ENCODE results near the gene DIAPH2. TPM values are rescaled to one million over a fixed set of nuclear protein-coding genes. Genes with fewer than 3 reads are reported as not detected.

The DIAPH2 gene
- total RNA-seq, 2 donors from 2014 or later, result 21.5 to 51.8 TPM

- peaks cover 2% of the 10 kb centered on the region for H3K36me3 Mint-ChIP-seq (ENCODE audit: low read depth)
- WGBS, 2 experiments (ENCODE audit: insufficient coverage in 1 of 2, insufficient read length in 1 of 2), result 100% methylated on average over 2 of the region's 2 CpGs; no CpG with 5 or more reads in 1 of the 2 experiments
Measured at GRCh38 chrX:97628326-97628725, 943.7 kb downstream of the DIAPH2 start.

GRCh38 chrX:97628807-97629596 is 944.4 kb downstream of the DIAPH2 start:
- no peaks in the 10 kb centered on the region for H3K36me3 ChIP-seq (ENCODE audit: control insufficient read depth, insufficient read depth, low read length)
- H3K27ac ChIP-seq (ENCODE audit: low read depth, low read length), result no peak overlapping the region
- Mint-ChIP-seq H3K27ac (no peak overlapping the region), H3K27me3 (ENCODE audit: insufficient read depth) (no peaks in the 10 kb centered on the region), H3K4me3 (no peak overlapping the region), H3K4me1 (no peaks in the 10 kb centered on the region), H3K36me3 (ENCODE audit: low read depth) (peaks cover 2% of the 10 kb centered on the region), H3K9me3 (peaks cover 3% of the 10 kb centered on the region)
- DNase-seq, result no peak
- TF ChIP-seq, protein P1, sequence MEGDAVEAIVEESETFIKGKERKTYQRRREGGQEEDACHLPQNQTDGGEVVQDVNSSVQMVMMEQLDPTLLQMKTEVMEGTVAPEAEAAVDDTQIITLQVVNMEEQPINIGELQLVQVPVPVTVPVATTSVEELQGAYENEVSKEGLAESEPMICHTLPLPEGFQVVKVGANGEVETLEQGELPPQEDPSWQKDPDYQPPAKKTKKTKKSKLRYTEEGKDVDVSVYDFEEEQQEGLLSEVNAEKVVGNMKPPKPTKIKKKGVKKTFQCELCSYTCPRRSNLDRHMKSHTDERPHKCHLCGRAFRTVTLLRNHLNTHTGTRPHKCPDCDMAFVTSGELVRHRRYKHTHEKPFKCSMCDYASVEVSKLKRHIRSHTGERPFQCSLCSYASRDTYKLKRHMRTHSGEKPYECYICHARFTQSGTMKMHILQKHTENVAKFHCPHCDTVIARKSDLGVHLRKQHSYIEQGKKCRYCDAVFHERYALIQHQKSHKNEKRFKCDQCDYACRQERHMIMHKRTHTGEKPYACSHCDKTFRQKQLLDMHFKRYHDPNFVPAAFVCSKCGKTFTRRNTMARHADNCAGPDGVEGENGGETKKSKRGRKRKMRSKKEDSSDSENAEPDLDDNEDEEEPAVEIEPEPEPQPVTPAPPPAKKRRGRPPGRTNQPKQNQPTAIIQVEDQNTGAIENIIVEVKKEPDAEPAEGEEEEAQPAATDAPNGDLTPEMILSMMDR (conservative IDR thresholded peaks at IDR 0.05), result no peak
- WGBS, 2 experiments (ENCODE audit: insufficient coverage in 1 of 2, insufficient read length in 1 of 2), result 87 to 98% methylated on average over 2 to 5 of the region's 6 CpGs
- no peak overlapping the region for H3K4me3 ChIP-seq (ENCODE audit: low read length)
- H3K9me3 ChIP-seq (ENCODE audit: control insufficient read depth, low read length), result no peaks in the 10 kb centered on the region
- H3K4me1 ChIP-seq (ENCODE audit: control insufficient read depth, insufficient read depth, low read length), result no peaks in the 10 kb centered on the region
- H3K27me3 ChIP-seq (ENCODE audit: control insufficient read depth, insufficient read depth, low read length, poor library complexity, severe bottlenecking), result no peaks in the 10 kb centered on the region
- H3K9ac ChIP-seq (ENCODE audit: extremely low read depth, low read length, poor library complexity, severe bottlenecking), result no peak overlapping the region

More at GRCh38 chrX:97628326-97628725, 943.7 kb downstream of the DIAPH2 start:
- Histone ChIP-seq H3K27ac (ENCODE audit: low read depth, low read length) (no peak overlapping the region), H3K27me3 (ENCODE audit: control insufficient read depth, insufficient read depth, low read length, poor library complexity, severe bottlenecking) (no peaks in the 10 kb centered on the region), H3K36me3 (ENCODE audit: control insufficient read depth, insufficient read depth, low read length) (no peaks in the 10 kb centered on the region), H3K4me3 (ENCODE audit: low read length) (no peak overlapping the region), H3K9ac (ENCODE audit: extremely low read depth, low read length, poor library complexity, severe bottlenecking) (no peak overlapping the region), H3K9me3 (ENCODE audit: control insufficient read depth, low read length) (no peaks in the 10 kb centered on the region), H3K4me1 (ENCODE audit: control insufficient read depth, insufficient read depth, low read length) (no peaks in the 10 kb centered on the region)
- DNase-seq, result no peak
- TF ChIP-seq, protein P1 (conservative IDR thresholded peaks at IDR 0.05), result no peak
- H3K4me3 Mint-ChIP-seq, result no peak overlapping the region
- peaks cover 6% of the 10 kb centered on the region for H3K9me3 Mint-ChIP-seq
- no peaks in the 10 kb centered on the region for H3K4me1 Mint-ChIP-seq
- no peak overlapping the region for H3K27ac Mint-ChIP-seq
- no peaks in the 10 kb centered on the region for H3K27me3 Mint-ChIP-seq (ENCODE audit: insufficient read depth)

GRCh38 chrX:97629597-97629985 is 944.9 kb downstream of the DIAPH2 start:
- Histone ChIP-seq H3K27ac (ENCODE audit: low read depth, low read length) (no peak overlapping the region), H3K4me1 (ENCODE audit: control insufficient read depth, insufficient read depth, low read length) (no peaks in the 10 kb centered on the region), H3K4me3 (ENCODE audit: low read length) (no peak overlapping the region), H3K9me3 (ENCODE audit: control insufficient read depth, low read length) (no peaks in the 10 kb centered on the region), H3K9ac (ENCODE audit: extremely low read depth, low read length, poor library complexity, severe bottlenecking) (no peak overlapping the region), H3K27me3 (ENCODE audit: control insufficient read depth, insufficient read depth, low read length, poor library complexity, severe bottlenecking) (no peaks in the 10 kb centered on the region), H3K36me3 (ENCODE audit: control insufficient read depth, insufficient read depth, low read length) (no peaks in the 10 kb centered on the region)
- Mint-ChIP-seq H3K36me3 (ENCODE audit: low read depth) (peaks cover 2% of the 10 kb centered on the region), H3K27ac (no peak overlapping the region), H3K4me1 (no peaks in the 10 kb centered on the region), H3K27me3 (ENCODE audit: insufficient read depth) (no peaks in the 10 kb centered on the region), H3K4me3 (no peak overlapping the region), H3K9me3 (peaks cover 3% of the 10 kb centered on the region)
- TF ChIP-seq, protein P1 (conservative IDR thresholded peaks at IDR 0.05), result no peak
- DNase-seq, result no peak
